ENCODE results near the gene MAPRE2.
"Not testable (repeated sequence)": the region's sequence is repeated elsewhere in the genome, so short reads cannot be mapped to it uniquely, and the experiment has no call there.

Gene MAPRE2

DNA sequence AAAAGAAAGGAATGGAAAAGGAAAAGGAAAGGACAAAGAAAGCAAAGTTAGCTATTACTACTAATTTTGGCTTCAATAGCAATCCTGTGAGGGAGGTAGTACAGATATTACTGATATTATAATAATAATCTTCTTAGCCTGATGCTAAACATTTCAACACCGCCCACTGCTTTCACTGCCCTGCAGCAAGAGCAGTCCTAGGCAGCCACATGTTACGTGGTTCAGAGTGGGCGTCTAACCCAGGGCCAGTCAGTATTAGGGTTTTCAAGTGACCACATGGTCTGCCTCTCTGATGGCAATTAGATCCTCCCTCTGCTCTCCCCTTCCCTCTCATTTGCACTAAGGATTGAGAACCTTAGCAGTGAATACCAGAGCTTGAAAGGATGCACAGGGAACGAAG lies 116.0 kb downstream of the MAPRE2 start:
- DNase-seq: no peak

DNA sequence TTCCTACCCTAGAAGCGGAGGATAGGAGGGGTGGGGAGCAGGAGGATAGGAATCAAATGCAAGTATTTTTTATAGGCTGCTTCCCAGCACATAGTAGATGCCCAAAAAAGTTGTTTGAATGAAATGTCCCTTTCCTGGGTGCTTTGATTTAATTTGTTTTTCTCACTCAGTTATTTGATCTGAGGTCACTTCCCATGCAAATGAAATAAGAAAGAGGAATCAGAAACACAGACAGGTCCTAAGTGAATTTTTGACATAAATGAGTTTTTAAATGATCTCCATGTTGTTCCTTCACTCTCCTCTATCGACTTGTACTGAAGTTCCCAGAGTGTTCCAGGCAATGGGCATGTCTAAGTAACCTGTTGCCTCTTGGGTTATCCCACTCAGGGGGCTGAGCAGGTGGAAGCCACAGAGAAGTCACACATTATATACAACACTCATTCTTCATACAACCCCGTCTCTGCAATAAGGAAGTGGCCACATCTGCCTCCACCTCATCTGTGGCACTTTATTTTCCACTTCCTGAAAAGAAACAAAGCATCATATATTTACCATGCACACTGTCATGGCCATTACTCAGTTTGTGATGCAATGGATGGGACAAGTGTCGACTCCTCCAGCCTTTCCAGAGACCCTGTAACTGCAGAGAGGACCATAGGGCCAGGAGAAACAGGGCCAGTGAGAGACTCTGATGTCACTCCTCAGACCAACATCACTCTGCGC lies 117.7 kb downstream of the MAPRE2 start:
- DNase-seq: no peak

DNA sequence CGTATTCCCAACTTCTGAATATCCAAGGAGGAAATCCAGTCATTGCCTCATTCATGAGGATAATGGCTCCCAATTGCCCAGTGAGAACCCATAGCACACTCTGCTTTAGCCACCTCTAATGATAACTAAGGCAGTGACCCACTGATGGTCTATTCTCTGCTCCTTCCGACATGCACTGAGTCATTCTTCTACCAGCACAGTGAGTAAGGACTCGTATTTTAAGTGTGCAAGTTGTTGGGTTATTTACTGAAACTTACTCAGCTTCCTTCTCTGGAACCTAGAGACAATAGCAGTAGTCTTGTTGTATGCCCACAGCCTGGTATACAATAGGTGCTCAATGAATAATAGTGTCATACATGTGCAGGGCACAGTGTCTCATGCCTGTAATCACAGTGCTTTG lies 118.6 kb downstream of the MAPRE2 start:
- no peak for DNase-seq

DNA sequence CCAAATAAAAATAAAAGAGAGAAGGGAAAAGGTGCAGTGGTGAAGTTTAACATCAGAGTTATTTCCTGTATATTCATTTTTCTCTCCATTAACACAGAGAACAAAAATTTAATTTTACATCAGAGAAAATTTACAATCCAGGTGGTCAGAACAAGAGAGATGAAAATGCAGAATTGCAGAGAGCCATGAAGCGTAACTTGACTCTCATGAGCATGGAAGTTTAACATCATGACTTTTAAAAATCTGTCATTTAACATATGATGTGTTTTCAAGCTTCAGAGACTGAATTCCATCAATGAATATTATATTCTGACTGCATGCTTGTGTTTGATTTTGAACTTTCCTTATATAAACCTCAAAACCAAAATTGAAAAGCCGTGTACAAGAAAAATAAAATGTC lies 120.3 kb downstream of the MAPRE2 start:
- DNase-seq: no peak

DNA sequence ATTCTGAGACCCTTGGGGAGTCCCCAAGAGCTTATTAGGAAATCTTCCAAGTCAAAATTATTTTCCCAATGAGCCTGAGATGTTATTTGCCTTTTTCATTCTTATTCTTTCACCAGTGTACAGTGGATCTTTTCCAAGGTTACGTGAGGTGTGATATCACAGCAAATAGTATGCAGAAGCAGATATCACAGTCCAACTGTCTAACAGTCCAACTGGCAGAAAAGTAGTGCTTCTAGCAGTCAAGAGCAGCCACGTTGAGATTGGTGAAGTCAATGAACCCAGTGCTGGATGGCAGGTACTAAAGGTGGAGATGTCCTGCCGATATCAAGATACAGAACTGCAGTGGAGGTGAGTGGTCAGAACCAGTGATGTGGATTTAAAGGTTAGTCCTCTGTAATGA lies 120.7 kb downstream of the MAPRE2 start:
- no peak for DNase-seq

DNA sequence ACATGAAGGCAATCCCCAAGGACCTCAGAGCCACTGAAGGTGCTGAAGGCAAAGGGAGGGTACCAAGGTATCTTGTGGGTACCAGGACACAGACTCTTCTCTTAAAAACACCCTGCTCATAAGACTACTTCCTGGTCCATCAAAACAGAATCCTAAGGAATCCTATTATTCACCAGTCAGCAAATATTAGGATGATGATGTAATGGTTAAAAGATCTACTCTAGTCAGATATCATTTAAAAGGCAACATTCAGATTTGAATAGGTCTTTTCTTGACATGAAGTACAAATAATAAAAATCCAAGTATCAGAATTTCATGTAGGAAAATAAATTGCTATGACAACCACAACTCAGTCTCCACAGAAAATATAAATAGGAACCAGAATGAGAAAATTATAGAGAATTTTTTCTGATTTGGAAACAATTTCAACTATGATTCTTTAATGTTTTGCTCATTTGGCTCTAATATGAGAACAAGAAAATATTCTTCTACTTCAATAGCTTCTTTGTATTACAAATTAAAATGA lies 121.9 kb downstream of the MAPRE2 start:
- no peak for DNase-seq

DNA sequence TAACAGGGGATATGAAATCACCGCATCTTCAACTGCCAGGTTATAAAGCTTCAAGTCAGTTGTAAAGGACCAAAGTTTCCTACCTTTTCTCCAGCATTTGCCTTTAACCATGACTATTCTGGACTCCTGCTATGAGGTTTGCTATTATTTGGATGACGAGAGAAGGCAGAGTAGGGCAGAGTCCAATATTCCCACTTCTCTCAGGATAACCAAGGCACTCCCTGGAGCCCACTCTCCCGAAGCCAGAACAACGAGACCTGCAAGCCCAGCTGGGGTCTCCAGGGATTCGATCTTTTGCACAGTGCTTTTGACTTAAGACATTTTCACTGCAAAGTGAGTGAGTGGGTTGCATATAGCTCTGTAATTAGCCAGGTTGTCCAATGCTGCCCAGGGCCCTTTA lies 122.5 kb downstream of the MAPRE2 start:
- DNase-seq: no peak

DNA sequence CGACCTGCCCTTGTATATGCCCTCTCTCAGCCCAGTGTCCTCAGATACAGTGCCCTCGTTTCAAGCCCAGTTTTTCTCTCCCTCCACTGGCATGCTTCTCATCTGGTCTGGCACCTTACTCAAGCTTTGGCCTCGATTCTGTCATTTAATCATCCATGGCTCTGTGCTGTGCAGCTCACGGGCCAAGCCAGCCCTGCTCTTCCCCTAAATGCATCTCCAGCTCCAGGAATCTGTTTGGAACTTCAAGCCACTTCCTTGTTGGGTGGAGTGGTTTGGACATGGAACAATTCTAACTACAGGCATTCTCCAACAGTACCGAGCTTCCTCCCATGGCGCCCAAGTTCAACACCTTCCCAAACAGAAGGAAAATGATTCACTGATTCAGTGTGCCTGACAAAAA lies 122.9 kb downstream of the MAPRE2 start:
- no peak for DNase-seq

DNA sequence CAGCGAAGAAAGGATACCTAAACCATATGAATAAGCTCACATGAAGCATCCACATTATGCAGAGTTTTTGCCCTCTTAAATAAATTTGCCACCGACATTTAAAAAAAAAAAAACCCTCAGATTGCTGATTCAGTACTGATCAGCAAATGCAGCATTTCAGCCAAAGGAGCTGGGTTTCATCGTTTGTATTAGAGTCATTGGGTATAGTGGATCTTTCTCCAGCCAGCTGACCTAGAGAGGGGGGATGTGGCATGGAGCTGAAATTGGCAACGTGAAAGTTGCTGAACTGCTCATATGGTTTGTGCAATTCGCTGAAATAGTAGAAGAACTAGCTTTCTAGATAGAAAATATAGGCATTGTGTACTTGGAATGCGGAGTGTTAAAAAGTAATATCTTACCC lies 126.1 kb downstream of the MAPRE2 start:
- DNase-seq: no peak

DNA sequence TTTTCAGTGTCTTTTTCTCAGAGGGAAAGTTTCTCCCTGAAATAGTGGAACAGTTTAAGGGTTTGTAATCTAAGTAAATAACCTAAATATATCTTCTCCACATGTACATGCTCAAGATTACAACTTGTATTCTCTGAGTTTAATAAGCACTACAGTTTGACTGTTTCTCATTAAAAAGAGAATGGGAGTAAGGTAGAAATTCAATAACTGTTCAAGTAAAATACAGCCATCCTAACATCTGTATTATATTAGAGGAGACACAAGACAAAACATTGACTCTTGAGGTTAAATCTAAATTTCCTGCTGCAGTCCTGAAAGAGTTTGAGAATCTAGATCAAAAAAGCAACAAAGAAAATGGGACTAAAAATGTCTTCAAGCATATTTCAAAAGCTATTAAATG lies 126.6 kb downstream of the MAPRE2 start:
- DNase-seq: no peak

DNA sequence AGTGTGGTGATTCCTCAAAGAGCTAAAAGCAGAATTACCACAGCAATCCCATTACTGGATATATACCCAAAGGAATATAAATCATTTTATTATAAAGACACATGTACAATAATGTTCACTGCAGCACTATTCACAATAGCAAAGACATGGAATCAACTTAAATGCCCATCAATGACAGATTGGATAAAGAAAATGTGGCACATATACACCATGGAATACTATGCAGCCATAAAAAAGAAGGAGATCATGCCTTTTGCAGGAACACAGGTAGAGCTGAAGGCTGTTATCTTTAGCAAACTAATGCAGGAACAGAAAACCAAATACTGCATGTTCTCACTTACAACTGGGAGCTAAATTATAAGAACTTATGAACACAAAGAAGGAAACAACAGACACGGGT lies 129.1 kb downstream of the MAPRE2 start:
- not testable (repeated sequence) for DNase-seq

DNA sequence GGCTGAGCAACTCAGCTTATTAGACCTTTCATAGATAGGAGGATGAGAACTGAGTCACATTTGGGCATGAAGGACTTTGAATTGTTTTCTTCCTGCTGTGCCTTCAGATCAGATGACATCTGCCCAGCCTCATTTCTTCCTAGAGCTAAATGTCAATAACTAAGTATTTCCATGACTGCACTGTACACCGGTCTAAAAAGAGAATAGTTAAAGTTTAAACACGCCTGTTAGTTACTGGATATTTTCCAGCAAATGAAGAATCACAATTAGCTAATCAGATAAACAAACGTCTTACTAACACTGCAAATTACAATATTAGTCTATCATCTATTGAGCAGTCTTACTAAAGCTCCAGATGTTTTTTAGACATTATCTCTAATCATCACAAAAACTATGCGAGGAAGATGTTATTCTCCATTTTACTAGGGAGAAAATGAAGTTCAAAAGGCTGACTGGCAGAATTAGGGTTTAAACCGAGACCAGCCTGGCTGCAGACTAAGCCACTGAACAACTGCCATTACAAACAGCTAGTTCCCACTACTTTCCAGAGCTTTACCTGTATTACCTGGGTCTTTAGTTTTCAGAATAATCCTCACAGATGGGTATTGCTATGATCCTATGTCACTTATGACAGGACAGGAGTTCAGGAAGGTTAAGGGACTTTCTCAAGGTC lies 130.2 kb downstream of the MAPRE2 start:
- DNase-seq: no peak

DNA sequence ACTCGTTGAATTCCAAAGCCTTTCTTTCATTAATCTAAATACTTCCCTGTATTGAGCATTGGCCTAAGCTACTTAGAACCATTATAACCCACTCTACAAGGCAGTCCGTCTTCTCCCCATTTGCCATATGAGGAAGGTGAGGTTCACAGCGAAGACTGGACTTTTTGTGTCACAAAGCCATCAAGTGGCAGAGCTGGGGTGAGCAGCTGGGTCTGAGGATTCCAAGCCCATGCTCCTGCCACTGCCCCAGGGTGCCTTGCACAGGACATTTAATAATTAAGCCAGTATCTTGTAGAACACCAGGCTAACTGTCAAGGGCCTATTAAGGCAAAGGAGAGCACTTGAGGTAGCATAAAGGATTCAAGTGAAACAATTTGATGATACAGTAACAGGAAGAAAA lies 130.8 kb downstream of the MAPRE2 start:
- DNase-seq: no peak

DNA sequence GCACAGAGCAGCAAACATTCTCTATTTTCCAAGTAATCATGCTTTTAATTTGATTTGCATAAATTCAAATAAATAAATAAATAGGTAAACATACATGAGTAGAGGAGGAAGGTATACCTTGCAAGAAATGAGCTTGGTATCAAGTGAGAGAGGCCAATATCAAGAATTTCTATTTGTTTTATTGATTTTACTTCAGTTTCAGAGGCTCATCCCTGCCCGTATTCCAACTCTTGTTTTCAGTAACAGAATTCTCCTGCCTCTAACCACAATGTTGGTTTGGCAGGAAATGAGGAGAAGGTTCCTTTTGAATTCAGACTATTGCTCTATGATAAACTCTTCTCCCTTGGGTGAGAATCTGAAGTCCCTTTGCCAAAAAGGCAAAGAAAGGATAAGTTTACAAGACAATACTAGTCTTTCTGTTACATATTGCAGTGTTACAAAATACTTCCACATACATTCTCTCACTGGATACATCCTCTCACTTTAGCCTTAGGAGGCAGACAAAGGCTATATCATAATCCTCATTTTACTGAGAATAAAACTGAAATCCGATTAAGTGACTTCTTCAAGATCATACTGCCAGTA lies 131.3 kb downstream of the MAPRE2 start:
- DNase-seq: no peak

DNA sequence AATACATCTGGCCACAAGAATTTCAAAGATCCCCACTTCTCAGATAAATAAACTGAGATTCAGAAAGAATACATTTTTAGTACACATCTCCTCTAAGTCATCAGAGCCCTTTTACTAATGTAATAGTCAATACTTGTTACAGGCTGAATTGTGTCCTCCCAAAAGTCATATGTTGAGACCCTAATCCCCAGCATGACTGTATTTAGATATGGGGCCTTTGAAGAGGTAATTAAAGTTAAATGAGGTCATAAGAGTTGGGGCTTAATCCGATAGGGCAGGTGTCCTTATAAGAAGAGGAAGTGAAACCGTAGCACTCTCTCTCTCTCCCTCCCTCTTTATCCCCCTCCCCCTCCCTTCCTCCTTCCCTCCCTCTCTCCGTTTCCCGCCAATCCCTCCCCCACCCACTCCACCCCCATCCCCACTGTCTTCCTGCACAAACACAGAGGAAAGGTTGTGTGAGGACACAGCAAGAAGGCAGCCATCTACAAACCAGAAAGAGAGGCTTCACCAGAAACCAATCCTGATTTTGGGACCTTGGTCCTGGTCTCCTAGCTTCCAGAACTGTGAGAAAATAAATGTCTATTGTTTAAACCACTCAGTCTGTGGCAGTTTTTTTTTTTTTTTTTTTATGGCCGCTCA lies 133.0 kb downstream of the MAPRE2 start:
- no peak for DNase-seq

DNA sequence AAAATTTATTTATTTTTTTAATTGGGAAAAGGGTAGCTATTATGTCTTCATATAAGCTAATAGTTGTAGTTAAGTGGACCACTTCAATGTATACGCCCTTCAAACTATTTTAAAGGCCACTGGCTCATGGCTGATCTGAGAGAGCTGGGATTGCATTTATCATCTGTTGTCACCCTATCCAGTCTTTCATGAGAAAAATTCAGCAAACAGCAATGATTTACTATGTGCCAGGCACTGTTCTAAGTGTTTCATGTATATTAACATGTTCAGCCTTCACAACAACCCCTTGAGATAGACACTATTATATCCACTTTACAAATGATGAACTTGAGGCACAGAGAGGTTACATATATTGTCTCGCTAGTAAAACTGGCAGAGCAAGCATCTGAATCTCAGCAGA lies 133.5 kb downstream of the MAPRE2 start:
- no peak for DNase-seq

DNA sequence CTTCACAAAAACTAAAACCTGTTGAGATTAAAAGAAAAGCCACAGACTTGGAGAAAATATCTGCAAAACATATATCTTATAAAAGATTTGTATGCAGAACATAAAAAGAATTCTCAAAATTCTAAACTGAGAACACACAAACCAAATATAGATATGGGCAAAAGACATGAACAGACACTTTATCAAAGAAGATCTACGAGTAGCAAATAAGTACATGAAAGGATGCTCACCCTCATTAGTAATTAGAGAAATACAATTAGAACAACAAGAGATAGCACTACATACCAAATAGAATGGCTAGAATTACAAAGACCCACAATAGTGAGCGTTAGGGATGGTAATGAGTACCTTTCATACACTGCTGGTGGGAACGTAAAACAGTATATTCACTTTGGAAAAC lies 135.7 kb downstream of the MAPRE2 start:
- DNase-seq: no peak

DNA sequence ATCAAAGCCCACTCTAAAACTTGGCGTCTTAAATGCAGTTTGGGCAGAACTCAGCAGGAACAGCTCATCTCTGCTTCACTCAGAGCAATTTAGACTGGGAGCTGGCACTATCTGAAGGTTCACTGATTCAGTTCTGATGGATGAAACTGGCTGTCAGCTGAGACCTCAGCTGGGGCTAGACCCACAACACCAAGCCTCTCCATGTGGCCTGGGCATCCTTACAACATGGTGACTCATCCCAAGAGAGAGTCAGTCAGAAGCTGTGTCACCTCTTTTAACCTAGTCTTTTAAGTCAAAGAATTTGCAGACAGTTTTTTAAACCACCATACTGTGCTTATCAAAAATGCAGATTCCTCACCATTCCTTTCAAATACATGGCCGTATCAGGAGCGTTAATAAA lies 137.0 kb downstream of the MAPRE2 start:
- peak; percentile 11 for DNase-seq

DNA sequence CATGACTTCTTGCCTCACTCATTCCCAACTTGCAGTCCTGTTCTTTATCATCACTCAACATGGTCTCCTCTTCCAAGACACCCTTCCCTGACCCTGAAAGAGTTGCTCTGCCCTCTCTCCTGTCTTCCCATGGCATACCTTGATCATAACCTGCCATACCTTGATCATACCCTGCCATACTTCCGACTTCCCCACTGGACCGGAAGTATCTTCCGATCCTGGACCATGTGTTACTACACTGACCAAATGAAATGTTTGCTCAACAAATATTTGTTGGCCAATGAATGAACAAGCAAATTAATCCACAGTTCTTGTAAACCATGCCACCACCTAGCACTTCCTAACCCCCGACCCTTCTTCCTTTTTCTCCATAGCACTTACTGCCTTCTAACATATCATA lies 138.7 kb downstream of the MAPRE2 start:
- DNase-seq: no peak

DNA sequence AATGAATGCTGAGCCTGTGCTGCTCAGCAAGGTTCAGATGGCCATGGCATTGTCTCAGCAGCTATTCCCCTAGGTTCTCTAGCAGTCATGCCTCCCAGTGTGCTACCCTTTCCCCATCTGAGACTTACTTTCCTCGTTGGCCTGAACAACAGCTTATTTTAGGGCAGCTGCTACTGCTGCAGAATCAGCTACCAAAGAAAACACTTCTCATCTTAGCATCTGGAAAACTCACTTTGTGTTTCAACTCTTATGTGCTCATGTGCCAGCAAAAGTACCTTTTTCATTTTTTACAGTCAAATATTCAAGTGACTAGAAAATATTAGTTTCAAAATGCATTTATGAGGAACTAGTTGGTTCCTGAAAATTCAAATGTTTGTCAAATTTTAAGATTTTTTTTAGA lies 139.2 kb downstream of the MAPRE2 start:
- no peak for DNase-seq

DNA sequence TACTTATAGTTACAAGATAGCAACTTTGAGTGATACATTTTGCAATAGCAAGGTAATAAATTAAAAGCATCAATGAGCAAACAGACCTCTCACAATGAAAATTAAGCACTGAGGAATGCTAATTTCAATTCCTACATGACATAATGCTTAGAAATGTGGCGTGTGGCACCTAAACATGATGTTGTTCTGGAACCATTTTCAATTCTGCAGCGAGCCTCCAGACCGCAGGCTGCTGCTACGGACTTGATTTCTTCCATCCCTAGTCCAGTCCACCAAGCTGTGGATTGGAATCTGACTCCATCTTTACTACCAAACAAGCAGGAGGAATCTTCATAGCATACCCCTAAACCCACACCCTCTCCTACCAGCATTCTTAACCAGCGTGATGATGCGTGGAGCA lies 140.9 kb downstream of the MAPRE2 start:
- no peak for DNase-seq

DNA sequence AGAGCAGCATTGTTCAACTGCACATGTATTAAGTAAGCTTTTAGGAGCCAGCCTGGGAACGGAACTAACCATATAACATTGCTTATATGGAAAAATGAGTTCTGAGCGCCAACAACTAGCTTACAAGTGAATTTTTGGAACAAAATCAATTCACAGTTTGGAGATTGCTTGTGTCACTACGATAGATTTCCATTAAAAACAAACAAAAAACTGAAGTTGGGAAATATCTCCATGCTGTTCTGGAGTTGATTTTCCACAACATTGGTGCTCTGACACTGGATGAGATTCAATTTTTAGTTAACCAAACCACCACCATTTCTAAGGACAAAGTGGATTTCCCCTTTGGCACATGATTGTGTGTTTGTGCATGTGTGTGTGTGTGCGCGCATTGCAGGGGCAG lies 142.7 kb downstream of the MAPRE2 start:
- DNase-seq: no peak

DNA sequence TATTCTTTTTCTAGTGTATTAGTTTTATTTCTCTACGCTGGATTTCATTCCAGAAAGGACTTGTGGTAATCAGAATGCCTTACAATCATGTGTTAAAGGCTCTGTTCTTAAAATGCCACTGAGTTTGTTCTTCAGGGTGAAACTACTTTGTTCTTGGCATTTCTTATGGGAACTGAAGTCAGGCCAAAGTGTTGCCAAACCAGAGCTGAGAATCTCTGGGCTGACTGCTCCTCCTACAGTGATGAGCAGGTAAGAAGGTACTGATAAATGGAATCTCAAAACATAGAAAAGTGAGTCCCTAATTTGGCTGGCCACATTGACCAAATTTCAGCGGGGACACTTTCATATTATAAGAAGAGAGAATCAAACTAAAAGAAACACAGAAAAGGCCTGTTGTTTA lies 144.6 kb downstream of the MAPRE2 start:
- no peak for DNase-seq

Measured in T1000 (cell line).